ENCODE results near the gene COASY. TPM values are rescaled to one million over a fixed set of nuclear protein-coding genes. Genes with fewer than 3 reads are reported as not detected.
"Not testable (repeated sequence)": the region's sequence is repeated elsewhere in the genome, so short reads cannot be mapped to it uniquely, and the experiment has no call there.

The COASY gene
- total RNA-seq, 1 experiment from 2014 or later: 71.5 TPM

DNA sequence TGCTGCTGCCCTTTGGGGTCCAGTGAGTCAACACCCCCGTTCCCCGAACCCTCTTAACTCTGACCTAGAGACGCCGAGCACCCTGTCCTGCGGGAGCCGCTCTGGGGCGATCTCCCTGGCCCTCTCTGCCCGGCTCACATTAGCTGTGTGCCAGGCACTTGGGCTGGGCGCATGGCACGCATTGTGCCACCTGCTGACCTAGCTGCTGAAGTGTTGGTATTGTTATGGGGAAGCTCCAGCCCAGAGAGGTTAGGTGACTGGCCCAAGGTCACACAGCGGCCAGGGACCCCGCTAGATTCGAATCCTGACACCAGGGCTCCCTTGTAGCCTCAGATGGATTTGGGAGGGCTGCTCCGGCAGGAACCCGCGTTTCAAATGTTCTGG is 8.1 kb upstream of the COASY start:
- H3K36me3 ChIP-seq (ENCODE audit: insufficient read depth, low read length, poor library complexity, severe bottlenecking): no peaks in the 10 kb centered on the region
- DNase-seq (ENCODE audit: low spot score): no peak
- TF ChIP-seq EZH2 (IDR thresholded peaks at IDR 0.05; ENCODE audit: borderline replicate concordance, low read depth, low read length, poor library complexity, severe bottlenecking): no peak
- TF ChIP-seq, protein P1, sequence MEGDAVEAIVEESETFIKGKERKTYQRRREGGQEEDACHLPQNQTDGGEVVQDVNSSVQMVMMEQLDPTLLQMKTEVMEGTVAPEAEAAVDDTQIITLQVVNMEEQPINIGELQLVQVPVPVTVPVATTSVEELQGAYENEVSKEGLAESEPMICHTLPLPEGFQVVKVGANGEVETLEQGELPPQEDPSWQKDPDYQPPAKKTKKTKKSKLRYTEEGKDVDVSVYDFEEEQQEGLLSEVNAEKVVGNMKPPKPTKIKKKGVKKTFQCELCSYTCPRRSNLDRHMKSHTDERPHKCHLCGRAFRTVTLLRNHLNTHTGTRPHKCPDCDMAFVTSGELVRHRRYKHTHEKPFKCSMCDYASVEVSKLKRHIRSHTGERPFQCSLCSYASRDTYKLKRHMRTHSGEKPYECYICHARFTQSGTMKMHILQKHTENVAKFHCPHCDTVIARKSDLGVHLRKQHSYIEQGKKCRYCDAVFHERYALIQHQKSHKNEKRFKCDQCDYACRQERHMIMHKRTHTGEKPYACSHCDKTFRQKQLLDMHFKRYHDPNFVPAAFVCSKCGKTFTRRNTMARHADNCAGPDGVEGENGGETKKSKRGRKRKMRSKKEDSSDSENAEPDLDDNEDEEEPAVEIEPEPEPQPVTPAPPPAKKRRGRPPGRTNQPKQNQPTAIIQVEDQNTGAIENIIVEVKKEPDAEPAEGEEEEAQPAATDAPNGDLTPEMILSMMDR (conservative IDR thresholded peaks at IDR 0.05; ENCODE audit: low read depth, low read length): no peak
- POLR2A ChIA-PET (ENCODE audit: low non-redundant PET): no interaction called here
- intact Hi-C loops (cut with micrococcal nuclease; ENCODE audit: unreplicated experiment): no loop called here
- H3K4me1 ChIP-seq (ENCODE audit: insufficient read depth, low read length, poor library complexity, severe bottlenecking): no peaks in the 10 kb centered on the region
- no peaks in the 10 kb centered on the region for H3K9me3 ChIP-seq (ENCODE audit: low read depth, low read length, poor library complexity, severe bottlenecking)
- H3K4me3 ChIP-seq (ENCODE audit: low read depth, low read length, poor library complexity, severe bottlenecking): peak overlapping the region; percentile 64
- no TSS peak for BruUV-seq (replicated peaks)
- peak overlapping the region; percentile 82 for H3K27ac ChIP-seq (ENCODE audit: low read depth, low read length, poor library complexity, severe bottlenecking)
- no peaks in the 10 kb centered on the region for H3K27me3 ChIP-seq (replicated peaks; ENCODE audit: insufficient read depth, low read depth, low read length, poor library complexity)
- CTCF ChIA-PET: no interaction called here

DNA sequence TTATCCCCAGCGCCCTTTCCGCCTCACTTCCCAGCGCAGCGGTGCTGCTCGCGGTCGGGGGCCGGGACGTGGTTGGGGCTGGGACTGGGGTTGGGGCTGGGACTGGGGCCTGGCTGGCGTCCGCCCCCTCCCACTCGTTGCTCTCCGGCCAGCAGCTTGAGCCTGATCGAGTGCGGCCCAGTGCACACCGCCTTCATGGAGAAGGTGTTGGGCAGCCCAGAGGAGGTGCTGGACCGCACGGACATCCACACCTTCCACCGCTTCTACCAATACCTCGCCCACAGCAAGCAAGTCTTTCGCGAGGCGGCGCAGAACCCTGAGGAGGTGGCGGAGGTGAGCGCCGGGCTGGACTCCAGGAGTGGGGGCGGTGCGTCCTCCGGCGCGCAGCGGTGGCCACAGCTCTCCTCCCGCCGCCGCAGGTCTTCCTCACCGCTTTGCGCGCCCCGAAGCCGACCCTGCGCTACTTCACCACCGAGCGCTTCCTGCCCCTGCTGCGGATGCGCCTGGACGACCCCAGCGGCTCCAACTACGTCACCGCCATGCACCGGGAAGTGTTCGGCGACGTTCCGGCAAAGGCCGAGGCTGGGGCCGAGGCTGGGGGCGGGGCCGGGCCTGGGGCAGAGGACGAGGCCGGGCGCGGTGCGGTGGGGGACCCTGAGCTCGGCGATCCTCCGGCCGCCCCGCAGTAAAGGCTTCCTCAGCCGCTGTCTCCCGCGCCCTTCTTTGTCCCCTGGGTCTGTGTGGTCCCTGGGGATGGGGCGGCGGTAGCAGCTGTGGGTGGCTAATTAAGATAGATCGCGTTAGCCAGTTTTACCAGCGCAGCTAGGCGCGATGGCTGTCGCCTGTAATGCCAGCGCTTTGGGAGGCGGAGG is 7.5 kb upstream of the COASY start:
- BruUV-seq (replicated peaks): TSS peak; percentile 66
- CTCF ChIA-PET: no interaction called here

DNA sequence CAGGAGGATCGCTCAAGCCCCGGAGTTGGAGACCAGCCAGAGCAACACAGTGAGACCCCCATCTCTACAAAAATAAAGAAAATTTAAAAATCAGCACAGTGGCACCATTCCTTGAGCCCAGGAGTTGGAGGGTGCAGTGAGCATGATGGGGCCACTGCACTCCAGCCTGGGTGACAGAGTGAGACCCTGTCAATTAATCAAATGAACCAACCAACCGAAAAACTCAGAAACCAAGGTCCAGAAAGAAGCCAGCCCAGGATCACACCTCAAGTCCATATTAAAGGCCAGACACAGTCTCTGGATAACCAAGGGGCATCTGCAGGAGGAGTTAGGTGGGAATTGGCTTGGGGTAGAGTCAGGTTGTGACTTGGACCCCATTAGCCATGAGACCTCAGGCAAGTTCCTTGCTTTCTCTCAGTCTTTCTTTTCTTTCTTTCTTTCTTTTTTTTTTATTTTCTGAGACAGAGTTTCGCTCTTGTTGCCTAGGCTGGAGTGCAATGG is 6.8 kb upstream of the COASY start:
- intact Hi-C loops (cut with micrococcal nuclease; ENCODE audit: unreplicated experiment): no loop called here
- ChIA-PET POLR2A (ENCODE audit: low non-redundant PET) (no interaction called here), CTCF (no interaction called here)
- Histone ChIP-seq H3K27ac (ENCODE audit: low read depth, low read length, poor library complexity, severe bottlenecking) (peak overlapping the region; percentile 82), H3K27me3 (replicated peaks; ENCODE audit: insufficient read depth, low read depth, low read length, poor library complexity) (no peaks in the 10 kb centered on the region), H3K36me3 (ENCODE audit: insufficient read depth, low read length, poor library complexity, severe bottlenecking) (no peaks in the 10 kb centered on the region), H3K9me3 (ENCODE audit: low read depth, low read length, poor library complexity, severe bottlenecking) (no peaks in the 10 kb centered on the region), H3K4me1 (ENCODE audit: insufficient read depth, low read length, poor library complexity, severe bottlenecking) (no peaks in the 10 kb centered on the region), H3K4me3 (ENCODE audit: low read depth, low read length, poor library complexity, severe bottlenecking) (peak overlapping the region; percentile 64)
- DNase-seq (ENCODE audit: low spot score): no peak
- BruUV-seq (replicated peaks): TSS peak; percentile 86
- no peak for TF ChIP-seq EZH2 (IDR thresholded peaks at IDR 0.05; ENCODE audit: borderline replicate concordance, low read depth, low read length, poor library complexity, severe bottlenecking)
- TF ChIP-seq, protein P1 (conservative IDR thresholded peaks at IDR 0.05; ENCODE audit: low read depth, low read length): no peak

More for the DNA sequence above, 7.5 kb upstream of the COASY start:
- intact Hi-C loops (cut with micrococcal nuclease; ENCODE audit: unreplicated experiment): no loop called here
- Histone ChIP-seq H3K27me3 (replicated peaks; ENCODE audit: insufficient read depth, low read depth, low read length, poor library complexity) (no peaks in the 10 kb centered on the region), H3K9me3 (ENCODE audit: low read depth, low read length, poor library complexity, severe bottlenecking) (no peaks in the 10 kb centered on the region), H3K4me3 (ENCODE audit: low read depth, low read length, poor library complexity, severe bottlenecking) (peak overlapping the region; percentile 64), H3K36me3 (ENCODE audit: insufficient read depth, low read length, poor library complexity, severe bottlenecking) (no peaks in the 10 kb centered on the region), H3K27ac (ENCODE audit: low read depth, low read length, poor library complexity, severe bottlenecking) (peak overlapping the region; percentile 82), H3K4me1 (ENCODE audit: insufficient read depth, low read length, poor library complexity, severe bottlenecking) (no peaks in the 10 kb centered on the region)
- peak; percentile 71 for DNase-seq (ENCODE audit: low spot score)
- POLR2A ChIA-PET (ENCODE audit: low non-redundant PET): no interaction called here
- TF ChIP-seq EZH2 (IDR thresholded peaks at IDR 0.05; ENCODE audit: borderline replicate concordance, low read depth, low read length, poor library complexity, severe bottlenecking): no peak
- TF ChIP-seq, protein P1 (conservative IDR thresholded peaks at IDR 0.05; ENCODE audit: low read depth, low read length): no peak

DNA sequence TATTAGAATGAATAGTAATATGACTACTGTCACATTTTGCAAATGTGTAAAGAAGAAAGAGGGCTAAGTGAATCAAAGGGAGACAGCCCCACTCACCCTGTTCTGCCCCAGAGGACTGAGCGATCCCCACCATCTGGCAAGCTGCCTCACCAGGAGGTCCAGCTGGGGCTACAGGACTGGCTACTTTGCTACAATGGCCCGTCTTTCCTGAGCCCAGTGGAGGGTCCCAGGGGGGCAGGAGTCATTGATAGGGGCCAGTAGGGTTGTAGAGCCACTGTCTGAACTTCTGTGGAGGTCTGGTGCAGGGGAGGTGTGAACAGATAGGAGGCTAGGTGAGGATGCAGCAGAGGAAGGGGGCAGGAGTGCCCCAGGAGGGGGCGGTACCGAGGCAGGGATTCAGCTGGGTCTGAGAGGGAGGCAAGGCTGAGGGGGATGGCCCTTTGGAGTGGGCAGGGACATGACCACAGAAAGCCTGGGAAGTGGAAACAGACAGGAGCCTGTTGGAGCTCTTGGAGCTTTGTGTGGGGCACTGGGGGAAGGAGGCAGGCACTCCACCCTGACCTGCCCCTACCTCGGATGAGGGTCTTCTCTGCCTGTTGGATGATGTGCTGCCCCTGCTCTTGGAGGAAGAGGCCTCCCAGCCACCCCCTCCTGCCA is 5.9 kb upstream of the COASY start:
- CTCF ChIA-PET; DNase-seq (ENCODE audit: low spot score); BruUV-seq (replicated peaks); H3K27me3 ChIP-seq (replicated peaks; ENCODE audit: insufficient read depth, low read depth, low read length, poor library complexity); H3K4me1 ChIP-seq (ENCODE audit: insufficient read depth, low read length, poor library complexity, severe bottlenecking); POLR2A ChIA-PET (ENCODE audit: low non-redundant PET); H3K9me3 ChIP-seq (ENCODE audit: low read depth, low read length, poor library complexity, severe bottlenecking); H3K4me3 ChIP-seq (ENCODE audit: low read depth, low read length, poor library complexity, severe bottlenecking); H3K36me3 ChIP-seq (ENCODE audit: insufficient read depth, low read length, poor library complexity, severe bottlenecking); intact Hi-C loops (cut with micrococcal nuclease; ENCODE audit: unreplicated experiment); H3K27ac ChIP-seq (ENCODE audit: low read depth, low read length, poor library complexity, severe bottlenecking): not testable (repeated sequence)
